Activated T-cell treated with anti-CD3 and anti-CD28 coated beads, Interleukin-2, amount 50 U/mL, for 48 hours (primary cell): ENCODE results near the gene EEFSEC.
A peak's percentile ranks its signal among the peaks of the same experiment; 100 is the strongest.

Source experiments
- DNase-seq, 2 experiments: peaks; one replicate each; pipeline ENCODE4 v3.0.0-alpha.2; 2020

The EEFSEC gene, protein sequence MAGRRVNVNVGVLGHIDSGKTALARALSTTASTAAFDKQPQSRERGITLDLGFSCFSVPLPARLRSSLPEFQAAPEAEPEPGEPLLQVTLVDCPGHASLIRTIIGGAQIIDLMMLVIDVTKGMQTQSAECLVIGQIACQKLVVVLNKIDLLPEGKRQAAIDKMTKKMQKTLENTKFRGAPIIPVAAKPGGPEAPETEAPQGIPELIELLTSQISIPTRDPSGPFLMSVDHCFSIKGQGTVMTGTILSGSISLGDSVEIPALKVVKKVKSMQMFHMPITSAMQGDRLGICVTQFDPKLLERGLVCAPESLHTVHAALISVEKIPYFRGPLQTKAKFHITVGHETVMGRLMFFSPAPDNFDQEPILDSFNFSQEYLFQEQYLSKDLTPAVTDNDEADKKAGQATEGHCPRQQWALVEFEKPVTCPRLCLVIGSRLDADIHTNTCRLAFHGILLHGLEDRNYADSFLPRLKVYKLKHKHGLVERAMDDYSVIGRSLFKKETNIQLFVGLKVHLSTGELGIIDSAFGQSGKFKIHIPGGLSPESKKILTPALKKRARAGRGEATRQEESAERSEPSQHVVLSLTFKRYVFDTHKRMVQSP

GRCh38 chr3:128153156-128154041 lies at the start of gene EEFSEC:
EEFSEC (plus strand) TSS chr3:128153481; CDS start chr3:128153508, 27 bp downstream.
- DNase-seq, result peak; percentile 93 to 95

DNA sequence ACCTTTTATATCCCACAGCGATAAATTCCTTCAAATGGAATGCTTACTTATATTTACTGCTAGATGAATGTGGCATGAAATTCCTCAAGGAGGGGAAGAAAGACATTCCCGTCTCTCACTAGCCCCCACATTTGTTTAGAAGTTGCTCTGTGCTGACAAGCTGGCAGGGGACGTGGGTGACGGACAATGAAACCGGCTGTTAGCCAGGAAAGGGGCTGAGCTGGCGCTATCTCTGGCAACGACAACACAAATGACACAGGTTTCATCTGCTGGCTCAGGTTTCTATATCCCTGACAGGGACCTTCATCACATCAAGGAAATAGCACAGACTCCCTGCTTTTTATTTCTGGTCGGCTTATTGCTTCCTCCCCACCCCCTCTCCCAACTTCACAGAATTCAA lies 45.4 kb upstream of the EEFSEC start:
- no peak for DNase-seq

- DNase-seq, result no peak
Measured at GRCh38 chr3:128111147-128111546, 42.1 kb upstream of the EEFSEC start.

DNA sequence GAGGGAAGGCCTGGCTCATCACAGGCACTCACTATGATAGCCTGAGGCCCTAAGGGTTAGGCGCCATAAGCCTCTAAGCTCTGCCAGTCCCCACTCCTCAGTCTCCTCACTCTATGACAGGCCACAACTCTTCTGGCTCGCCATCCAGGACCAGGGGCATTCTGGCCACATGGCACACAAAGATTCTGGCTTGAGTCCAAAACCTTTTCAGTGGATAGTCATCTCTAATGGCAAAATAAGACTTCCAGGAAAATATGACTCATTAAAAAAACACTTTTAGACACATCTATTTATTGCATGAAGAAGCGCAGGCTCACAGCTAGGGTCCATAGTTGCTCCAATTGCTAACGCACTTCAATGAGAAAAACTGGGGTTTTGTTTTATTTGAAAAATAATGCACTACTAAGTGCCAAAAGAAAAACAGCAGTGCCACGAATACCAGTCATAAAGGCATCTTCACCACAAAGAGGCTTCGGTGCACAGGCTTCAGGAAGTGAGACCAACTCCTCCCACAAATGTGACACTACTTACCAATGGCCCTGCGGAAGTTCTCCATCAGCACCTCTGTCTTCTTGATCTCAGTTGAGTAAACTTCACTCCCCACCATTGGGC lies 40.8 kb upstream of the EEFSEC start:
- DNase-seq, result peak; percentile 61 to 63

- no peak for DNase-seq
Measured at GRCh38 chr3:128113817-128114794, 39.2 kb upstream of the EEFSEC start.

GRCh38 chr3:128122013-128122412 lies 31.3 kb upstream of the EEFSEC start:
- DNase-seq, result no peak

GRCh38 chr3:128123156-128123537 lies 30.1 kb upstream of the EEFSEC start:
- no peak for DNase-seq

GRCh38 chr3:128123538-128124368 lies 29.5 kb upstream of the EEFSEC start, which contains the start of gene RUVBL1:
RUVBL1 (minus strand) TSS chr3:128123812; CDS start chr3:128123724, 88 bp downstream.
- DNase-seq, result peak; percentile 95 to 97

DNA sequence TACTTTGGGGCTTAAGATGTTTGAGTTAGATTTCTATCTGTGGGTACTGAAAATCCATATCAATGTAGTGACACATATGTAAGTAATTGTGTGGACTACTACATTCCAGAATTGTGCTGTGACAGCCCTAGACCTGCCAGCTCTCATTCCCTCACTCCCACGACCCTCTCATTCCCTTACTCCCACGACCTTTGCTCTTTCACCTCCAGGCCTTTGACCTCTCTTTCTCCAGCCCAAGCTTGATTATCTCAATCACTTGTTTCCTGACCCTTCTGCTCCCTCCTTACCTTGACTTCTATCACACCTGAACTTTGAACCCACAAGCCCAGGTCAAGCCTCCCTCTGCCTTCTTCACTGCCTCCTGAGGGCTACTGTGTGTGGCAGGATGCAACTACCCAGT lies 26.0 kb upstream of the EEFSEC start:
- DNase-seq, result no peak

DNA sequence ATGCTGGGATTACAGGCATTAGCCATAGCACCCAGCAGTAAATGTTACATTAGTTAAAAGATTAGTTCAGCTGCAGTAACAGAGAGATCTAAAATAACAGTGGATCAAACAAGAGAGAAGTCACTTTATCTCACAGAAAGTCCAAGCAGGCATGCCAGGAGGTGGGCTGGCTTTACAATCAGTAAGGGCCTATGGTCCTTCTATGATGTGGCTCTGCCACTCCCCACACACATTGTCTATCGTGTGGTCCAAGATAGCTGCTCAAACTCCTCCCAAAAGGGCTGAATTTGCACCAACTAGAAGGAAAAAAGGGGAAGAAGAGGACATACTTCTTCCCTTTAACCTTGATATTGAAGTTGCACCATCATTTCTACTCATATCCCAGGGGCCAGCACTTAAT lies 25.0 kb upstream of the EEFSEC start:
- no peak for DNase-seq

- no peak for DNase-seq
Measured at GRCh38 chr3:128131897-128132646, 21.2 kb upstream of the EEFSEC start.

DNA sequence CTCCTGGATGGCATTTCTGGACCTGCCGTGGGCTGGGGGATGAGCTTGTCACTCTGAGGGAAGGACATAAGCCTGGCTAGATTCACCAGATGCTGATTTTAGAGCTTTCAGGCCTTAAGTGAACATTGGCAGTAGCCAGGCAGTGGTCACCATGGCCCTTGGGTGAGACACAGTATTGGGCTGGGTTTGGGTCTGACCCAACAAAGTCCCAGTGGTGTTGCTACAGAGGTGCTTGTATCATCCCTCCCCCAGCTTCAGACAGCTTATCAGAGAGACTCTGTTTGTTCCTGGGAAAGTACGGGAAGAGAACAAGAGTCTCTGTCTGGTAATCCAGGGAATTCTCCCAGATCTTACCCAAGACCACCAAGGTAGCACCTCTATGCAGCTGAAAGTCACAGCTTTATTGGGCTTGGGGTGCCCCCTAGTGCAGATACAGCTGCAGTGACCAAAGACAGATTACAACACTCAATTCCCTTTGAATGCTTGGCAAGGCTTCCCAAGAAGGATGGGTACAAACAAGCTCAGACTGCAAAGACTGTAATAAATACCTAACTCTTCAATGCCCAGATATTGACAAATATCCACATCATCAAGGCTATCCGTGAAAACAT lies 19.9 kb upstream of the EEFSEC start:
- DNase-seq, result peak; percentile 47 to 48

- DNase-seq, result no peak
Measured at GRCh38 chr3:128143496-128143895, 9.8 kb upstream of the EEFSEC start.

DNA sequence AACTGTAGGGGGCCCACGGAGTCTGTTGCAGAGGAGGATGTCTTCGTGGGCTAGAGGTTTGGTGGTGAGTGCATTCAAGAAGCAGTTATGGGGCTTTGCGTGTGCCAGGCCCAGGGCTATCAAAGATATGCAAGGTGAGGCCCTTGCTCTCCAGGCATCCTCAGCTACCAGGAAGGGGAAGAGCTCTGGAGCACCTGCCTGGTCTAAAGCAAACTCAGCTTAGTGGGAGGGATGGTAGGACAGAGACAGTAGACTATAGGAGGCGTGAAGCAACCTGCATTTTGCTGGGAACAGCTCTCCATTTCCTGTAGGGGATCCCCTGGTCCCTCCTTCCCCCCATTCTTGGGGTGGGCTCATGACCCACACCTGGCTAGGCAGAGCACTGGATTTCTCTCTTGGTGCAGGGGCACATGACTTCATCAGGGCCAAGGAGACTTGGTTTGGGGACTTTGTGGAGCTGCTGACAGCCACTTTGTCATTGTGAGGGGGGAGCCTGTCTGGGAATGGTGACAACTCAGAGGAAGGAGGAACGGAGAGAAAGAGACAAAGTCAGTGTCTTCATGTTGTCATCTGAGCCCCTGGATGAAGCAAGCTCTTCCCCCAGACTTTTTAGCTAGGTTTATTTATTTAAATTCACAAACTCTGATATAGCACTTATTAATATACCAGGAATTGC lies 8.6 kb upstream of the EEFSEC start:
- DNase-seq, result no peak

DNA sequence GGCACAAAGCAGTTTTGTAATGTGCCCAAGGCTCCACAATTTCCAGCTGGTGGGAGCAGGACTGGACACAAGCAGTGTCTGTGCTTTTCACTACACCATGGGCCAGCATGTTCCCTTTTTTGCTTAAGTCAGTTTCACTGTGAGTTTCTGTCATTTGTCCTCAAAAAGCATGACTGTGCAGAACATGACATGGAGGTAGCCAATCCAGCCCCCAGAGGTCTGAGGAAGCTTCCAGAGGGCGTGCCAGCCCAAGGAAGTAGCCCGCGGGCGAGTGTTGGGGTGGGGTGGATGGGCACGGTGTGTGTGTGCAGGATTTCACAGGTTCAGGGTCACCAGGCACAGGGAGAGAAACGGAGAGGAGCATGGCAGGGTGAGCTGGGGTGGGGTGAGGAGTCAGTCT lies 8.0 kb upstream of the EEFSEC start:
- no peak for DNase-seq

- DNase-seq, result no peak
Measured at GRCh38 chr3:128146201-128146600, 7.1 kb upstream of the EEFSEC start.

DNA sequence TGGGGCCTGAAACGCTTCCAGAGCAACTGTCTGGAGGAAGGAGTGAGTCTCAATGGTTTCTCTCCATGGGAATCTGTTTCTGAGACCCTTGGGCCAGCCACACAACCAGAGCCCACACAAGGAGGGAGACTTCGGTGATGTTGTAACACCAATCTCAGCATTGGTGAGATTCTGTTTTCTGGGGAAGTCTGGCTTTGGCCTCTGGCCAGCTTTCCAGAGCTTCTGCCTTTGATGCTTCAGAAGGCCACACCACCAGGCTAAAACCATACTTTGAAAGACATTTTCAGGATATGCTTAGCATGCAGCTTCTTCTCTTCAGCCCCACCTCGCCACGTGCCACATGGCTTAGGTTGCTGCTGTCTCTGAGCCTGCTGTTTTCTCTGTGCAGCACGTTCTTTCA lies 3.6 kb upstream of the EEFSEC start:
- no peak for DNase-seq

DNA sequence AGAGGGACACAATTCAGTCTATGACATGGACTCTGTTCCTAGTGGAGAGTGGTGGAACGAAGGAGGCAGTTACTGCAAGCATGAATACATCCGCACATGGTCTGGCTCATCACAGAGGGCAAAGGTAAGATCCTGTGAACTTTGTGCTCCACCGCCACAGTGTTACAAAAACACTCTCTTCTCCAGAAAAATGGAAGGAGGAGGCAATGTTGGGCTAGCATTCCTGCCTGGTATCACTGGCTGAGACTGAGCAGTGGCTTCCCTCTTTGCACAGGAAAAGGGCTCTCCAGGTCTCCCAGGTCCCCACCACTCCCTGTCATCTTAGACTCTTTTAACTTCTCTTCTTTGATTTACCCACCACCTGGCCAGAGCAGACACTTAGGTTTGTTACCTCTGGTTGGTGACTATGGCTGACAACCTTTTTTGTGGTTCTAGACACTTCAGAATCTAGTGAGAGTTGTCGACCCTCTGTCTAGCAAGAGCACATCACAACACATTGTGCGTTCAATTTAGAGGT lies 1.5 kb upstream of the EEFSEC start:
- DNase-seq, result no peak
